Measurements from ENCODE around the gene KIAA0513. TPM values are rescaled to one million over a fixed set of nuclear protein-coding genes. Genes with fewer than 3 reads are reported as not detected.

Gene KIAA0513
- total RNA-seq, 4 donors from 2014 or later: 5.5 to 13.8 (median 11.7) TPM

- no peak for TF ChIP-seq CTCF (IDR thresholded peaks at IDR 0.05; ENCODE audit: low read depth)
These were observed 100.7 kb downstream of the KIAA0513 start for GRCh38 chr16:85128079-85128837.

- TF ChIP-seq CTCF (IDR thresholded peaks at IDR 0.05; ENCODE audit: low read depth): no peak
These were observed 102.5 kb downstream of the KIAA0513 start for GRCh38 chr16:85129876-85130704.

- TF ChIP-seq CTCF (IDR thresholded peaks at IDR 0.05; ENCODE audit: low read depth): no peak
These were observed 103.1 kb downstream of the KIAA0513 start for GRCh38 chr16:85130705-85131028.

- no peak for TF ChIP-seq CTCF (IDR thresholded peaks at IDR 0.05; ENCODE audit: low read depth)
These were observed 105.1 kb downstream of the KIAA0513 start for GRCh38 chr16:85132456-85133289.

GRCh38 chr16:85133290-85133599 is 105.7 kb downstream of the KIAA0513 start:
- no peak for TF ChIP-seq CTCF (IDR thresholded peaks at IDR 0.05; ENCODE audit: low read depth)

- no peak for TF ChIP-seq CTCF (IDR thresholded peaks at IDR 0.05; ENCODE audit: low read depth)
These were observed 106.6 kb downstream of the KIAA0513 start for GRCh38 chr16:85134076-85134788.
